IMR-90 (cell line): ENCODE results near the gene NUDT3. TPM values are rescaled to one million over a fixed set of nuclear protein-coding genes. Genes with fewer than 3 reads are reported as not detected.

Source experiments
- ATAC-seq: fragments of 200-7000 bp; cut with Tn5 transposase; 2 replicates; pipeline ENCODE4 v1.9.1; 2020; ENCODE audit warnings: low read depth, mild to moderate bottlenecking, moderate library complexity
- BruUV-seq: library from RNA; stranded (reverse); fragments of 400-500 nt; replicated peaks from 2 replicates; lab custom pipeline; 2021; lab: Mats Ljungman, UMichigan
- CTCF ChIA-PET: fragments of 300-600 bp; formaldehyde crosslinking; extraction: SDS; loops from one replicate; lab custom pipeline; 2021; ENCODE audit warnings: antibody characterized with exemption; lab: Yijun Ruan, JAX
- POLR2A ChIA-PET: fragments of 300-600 bp; sonication (Branson Sonifier 250); formaldehyde crosslinking; loops from one replicate; lab custom pipeline; 2022; ENCODE audit warnings: antibody characterized with exemption; ENCODE audit not compliant: unreplicated experiment; lab: Charles Lee
- DNase-seq: peaks from one replicate; pipeline ENCODE4 v3.0.0; 2013
- H2AFZ ChIP-seq: replicated peaks from 2 replicates; pipeline ENCODE3; 2013; ENCODE audit warnings: low read length, mild to moderate bottlenecking; ENCODE audit not compliant: poor library complexity
- H2AK5ac ChIP-seq: 2 replicates; pipeline ENCODE4 v1.6.1; 2013; ENCODE audit warnings: low read depth, low read length, inconsistent platforms
- H2AK9ac ChIP-seq: replicated peaks from 2 replicates; pipeline ENCODE3; 2013; ENCODE audit warnings: mild to moderate bottlenecking, low read depth, low read length, moderate library complexity; ENCODE audit not compliant: poor library complexity
- H2BK120ac ChIP-seq: 2 replicates; pipeline ENCODE4 v1.6.1; 2013; ENCODE audit warnings: low read depth, low read length, inconsistent platforms
- H2BK15ac ChIP-seq: 3 replicates; pipeline ENCODE4 v1.6.1; 2013; ENCODE audit warnings: low read depth, low read length, inconsistent platforms
- H2BK20ac ChIP-seq: 2 replicates; pipeline ENCODE4 v1.6.1; 2013; ENCODE audit warnings: low read depth, mild to moderate bottlenecking, inconsistent platforms, low read length, moderate library complexity
- H2BK5ac ChIP-seq: 2 replicates; pipeline ENCODE4 v1.6.1; 2013; ENCODE audit warnings: mild to moderate bottlenecking, low read depth, low read length, inconsistent platforms; ENCODE audit not compliant: poor library complexity, severe bottlenecking
- H3K14ac ChIP-seq: replicated peaks from 2 replicates; pipeline ENCODE4 v1.6.1; 2013; ENCODE audit warnings: low read depth, low read length, inconsistent platforms
- H3K18ac ChIP-seq: 2 replicates; pipeline ENCODE4 v1.6.1; 2013; ENCODE audit warnings: low read depth, low read length, control low read depth
- H3K23ac ChIP-seq: 2 replicates; pipeline ENCODE4 v1.6.1; 2013; ENCODE audit warnings: low read depth, low read length, inconsistent platforms
- H3K27ac ChIP-seq: 2 replicates; pipeline ENCODE4 v1.5.1; 2013; ENCODE audit warnings: mild to moderate bottlenecking, control low read depth, low read length; ENCODE audit not compliant: insufficient read depth
- H3K27me3 ChIP-seq: 2 replicates; pipeline ENCODE4 v1.6.1; 2013; ENCODE audit warnings: low read length; ENCODE audit not compliant: control insufficient read depth, insufficient read depth
- H3K36me3 ChIP-seq: 2 replicates; pipeline ENCODE4 v1.6.1; 2013; ENCODE audit warnings: low read length, mixed read lengths; ENCODE audit not compliant: control insufficient read depth, insufficient read depth
- H3K4ac ChIP-seq: 2 replicates; pipeline ENCODE4 v1.6.1; 2013; ENCODE audit warnings: low read depth, low read length, inconsistent platforms
- H3K4me1 ChIP-seq: 2 replicates; pipeline ENCODE4 v1.6.1; 2013; ENCODE audit warnings: low read length, mixed read lengths; ENCODE audit not compliant: control insufficient read depth, insufficient read depth
- H3K4me2 ChIP-seq: 2 replicates; pipeline ENCODE4 v1.6.1; 2013; ENCODE audit warnings: low read depth, mild to moderate bottlenecking, control low read depth, low read length, moderate library complexity
- H3K4me3 ChIP-seq: 2 replicates; pipeline ENCODE4 v1.5.1; 2013; ENCODE audit warnings: low read depth, mild to moderate bottlenecking, control low read depth, low read length, moderate library complexity; ENCODE audit not compliant: insufficient read depth
- H3K56ac ChIP-seq: 2 replicates; pipeline ENCODE4 v1.6.1; 2013; ENCODE audit warnings: low read length, inconsistent platforms; ENCODE audit not compliant: insufficient read depth; ENCODE audit errors: extremely low read depth
- H3K79me1 ChIP-seq, 2 experiments: 2 replicates each; pipeline ENCODE4 v1.6.1; 2013; ENCODE audit warnings: low read length in 2 of 2, inconsistent platforms in 1 of 2, low read depth in 1 of 2
- H3K9ac ChIP-seq: 2 replicates; pipeline ENCODE4 v1.6.1; 2013; ENCODE audit warnings: low read depth, low read length, control low read depth
- H3K9me1 ChIP-seq: 2 replicates; pipeline ENCODE4 v1.6.1; 2013; ENCODE audit warnings: low read length, inconsistent platforms; ENCODE audit not compliant: insufficient read depth
- H3K9me3 ChIP-seq: 2 replicates; pipeline ENCODE4 v1.6.1; 2013; ENCODE audit warnings: low read length; ENCODE audit not compliant: control insufficient read depth, insufficient read depth
- H4K20me1 ChIP-seq: 2 replicates; pipeline ENCODE4 v1.6.1; 2013; ENCODE audit warnings: low read length, inconsistent platforms; ENCODE audit not compliant: insufficient read depth
- H4K5ac ChIP-seq: 2 replicates; pipeline ENCODE4 v1.6.1; 2013; ENCODE audit warnings: mild to moderate bottlenecking, low read depth, low read length, control low read depth
- H4K8ac ChIP-seq, 2 experiments: 2 replicates each; pipeline ENCODE4 v1.6.1; 2013; ENCODE audit warnings: low read depth in 2 of 2, low read length in 2 of 2, control low read depth in 1 of 2, inconsistent platforms in 1 of 2
- H4K91ac ChIP-seq: 2 replicates; pipeline ENCODE4 v1.6.1; 2013; ENCODE audit warnings: low read depth, low read length, inconsistent platforms; ENCODE audit not compliant: insufficient read depth
- BHLHE40 ChIP-seq: fragments of 150-350 bp; IDR thresholded peaks from 2 replicates; pipeline ENCODE4 v1.6.1; 2016; ENCODE audit warnings: mild to moderate bottlenecking, low read depth, low read length
- CEBPB ChIP-seq: IDR thresholded peaks from 2 replicates; pipeline ENCODE4 v1.6.1; 2012; ENCODE audit warnings: low read depth, low read length, improper control_type of control experiment
- CHD1 ChIP-seq: IDR thresholded peaks from 2 replicates; pipeline ENCODE4 v1.6.1; 2012; ENCODE audit warnings: low read depth, low read length, improper control_type of control experiment
- FOS ChIP-seq: fragments of 150-350 bp; IDR thresholded peaks from 2 replicates; pipeline ENCODE4 v1.6.1; 2016; ENCODE audit warnings: low read depth, low read length
- MAFK ChIP-seq: IDR thresholded peaks from 2 replicates; pipeline ENCODE4 v1.6.1; 2012; ENCODE audit warnings: low read depth, low read length, improper control_type of control experiment
- MAZ ChIP-seq: IDR thresholded peaks from 2 replicates; pipeline ENCODE4 v1.6.1; 2012; ENCODE audit warnings: low read depth, mild to moderate bottlenecking, low read length, improper control_type of control experiment, moderate library complexity, borderline replicate concordance
- MXI1 ChIP-seq: IDR thresholded peaks from 2 replicates; pipeline ENCODE4 v1.6.1; 2012; ENCODE audit warnings: low read depth, mild to moderate bottlenecking, low read length, moderate library complexity, borderline replicate concordance
- NFE2L2 ChIP-seq: fragments of 150-350 bp; IDR thresholded peaks from 2 replicates; pipeline ENCODE4 v1.6.1; 2016; ENCODE audit warnings: low read depth, mild to moderate bottlenecking, low read length
- RAD21 ChIP-seq: IDR thresholded peaks from 2 replicates; pipeline ENCODE4 v1.6.1; 2012; ENCODE audit warnings: low read length, improper control_type of control experiment
- RCOR1 ChIP-seq: IDR thresholded peaks from 2 replicates; pipeline ENCODE4 v1.6.1; 2012; ENCODE audit warnings: mild to moderate bottlenecking, low read length, improper control_type of control experiment; ENCODE audit not compliant: insufficient replicate concordance
- RFX5 ChIP-seq: IDR thresholded peaks from 2 replicates; pipeline ENCODE4 v1.8.0; 2012; ENCODE audit warnings: low read depth, mild to moderate bottlenecking, low read length, moderate library complexity
- SMC3 ChIP-seq: fragments of 150-350 bp; IDR thresholded peaks from 2 replicates; pipeline ENCODE4 v1.6.1; 2016; ENCODE audit warnings: low read depth, mild to moderate bottlenecking, antibody characterized with exemption, low read length, moderate library complexity
- WGBS, 2 experiments: methylation state at CpG; one replicate each; pipeline versions ENCODE4 v1.1.5 to v1.1.7; 2013; ENCODE audit warnings: missing lambda C conversion rate in 2 of 2; ENCODE audit not compliant: insufficient read length in 1 of 2; ENCODE audit errors: extremely low coverage in 2 of 2; 5-methylcytosine and 5-hydroxymethylcytosine counted together
- dilution Hi-C: fragments of 300-500 bp; cut with HindIII; formaldehyde crosslinking; loops from one replicate; pipeline ENCODE4 v1.14.3; 2018; ENCODE audit warnings: low sequenced_read_pairs; ENCODE audit not compliant: unreplicated experiment
- in situ Hi-C: fragments of 300-500 bp; cut with MboI; formaldehyde crosslinking; loops from 3 replicates; pipeline ENCODE4 v1.14.3; 2019; ENCODE audit warnings: low sequenced_read_pairs, inconsistent platforms, mixed read lengths
- intact Hi-C: fragments of 100-400 bp; cut with micrococcal nuclease; formaldehyde crosslinking; loops from 2 replicates; pipeline ENCODE4 v1.10.0; 2022
- polyA plus RNA-seq, 3 experiments: library from polyadenylated mRNA; depleted of rRNA; stranded (reverse); fragments of >200 nt; gene quantifications; 2 replicates each; pipeline ENCODE4 v1.2.3, GENCODE V29; 2012; ENCODE audit warnings: low replicate concordance in 1 of 3
- total RNA-seq: library from RNA; depleted of rRNA; stranded (reverse); fragments of >200 nt; gene quantifications from 2 replicates; pipeline ENCODE4 v1.2.3, GENCODE V29; 2012
- TF ChIP-seq, protein P1 (sequence below): conservative IDR thresholded peaks from 2 replicates; pipeline ENCODE4 v1.5.1; 2012; ENCODE audit warnings: mild to moderate bottlenecking, low read depth, low read length, improper control_type of control experiment
- TF ChIP-seq, protein P2 (sequence below): fragments of 150-350 bp; IDR thresholded peaks from 2 replicates; pipeline ENCODE4 v1.6.1; 2016; ENCODE audit warnings: low read depth, mild to moderate bottlenecking, low read length, moderate library complexity, borderline replicate concordance
- TF ChIP-seq, protein P3 (sequence below): fragments of 150-350 bp; IDR thresholded peaks from 2 replicates; pipeline ENCODE4 v1.6.1; 2017; ENCODE audit warnings: mild to moderate bottlenecking, antibody characterized with exemption, low read length, low read depth

Gene NUDT3
- total and polyA plus RNA-seq, 2 of the 4 experiments (the other 2 are of a cell fraction) = 10.1 to 17.2 TPM

DNA sequence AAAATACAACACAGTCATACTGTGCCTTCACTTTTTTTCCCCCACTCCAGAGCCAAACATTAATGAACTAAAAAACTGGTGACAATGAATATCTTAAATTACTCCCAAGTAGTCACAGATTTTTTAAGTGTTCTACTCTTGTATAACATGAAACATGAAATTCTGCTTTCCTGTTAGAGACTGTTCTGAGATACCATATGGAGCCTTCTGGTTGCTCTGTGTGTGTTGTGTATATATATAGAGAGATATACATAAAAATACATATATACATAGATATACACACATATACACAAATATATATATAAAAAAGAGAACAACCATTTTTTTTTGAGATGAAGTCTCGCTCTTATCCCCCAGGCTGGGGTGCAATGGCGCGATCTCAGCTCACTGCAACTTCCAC lies 63.5 kb downstream of the NUDT3 start:
- no peaks in the 10 kb centered on the region for H3K9me3 ChIP-seq
- no peak overlapping the region for H2BK15ac ChIP-seq
- no peak overlapping the region for H3K4ac ChIP-seq
- H3K79me1 ChIP-seq = peaks cover 15 to 59% of the 10 kb centered on the region in 2 experiments
- ChIA-PET CTCF (no interaction called here), POLR2A (no interaction called here)
- H2AK9ac ChIP-seq = no peak overlapping the region
- in situ Hi-C loops = no loop called here
- no peak overlapping the region for H3K14ac ChIP-seq
- no peak overlapping the region for H3K4me3 ChIP-seq
- peaks cover 5% of the 10 kb centered on the region; the same call in 1 of the 2 replicates for H3K9me1 ChIP-seq
- peaks cover 1% of the 10 kb centered on the region; the same call in 1 of the 2 replicates for H3K4me1 ChIP-seq
- no peak overlapping the region for H3K4me2 ChIP-seq
- H4K91ac ChIP-seq = no peak overlapping the region
- no peak overlapping the region for H3K23ac ChIP-seq
- no peaks in the 10 kb centered on the region for H3K27me3 ChIP-seq
- H4K8ac ChIP-seq = no peak overlapping the region
- peaks cover 16% of the 10 kb centered on the region for H4K20me1 ChIP-seq
- H4K5ac ChIP-seq = no peak overlapping the region
- BruUV-seq = no TSS peak
- intact Hi-C loops = no loop called here
- dilution Hi-C loops = no loop called here
- no peak overlapping the region for H3K18ac ChIP-seq
- H2BK120ac ChIP-seq = no peak overlapping the region
- no peak overlapping the region for H3K56ac ChIP-seq
- WGBS, 2 experiments = no CpG with 5 or more reads among the region's 3 CpGs
- H2BK5ac ChIP-seq = no peak overlapping the region
- DNase-seq (no peak), ATAC-seq (no peak)
- peaks cover 5% of the 10 kb centered on the region; the same call in 1 of the 2 replicates for H3K36me3 ChIP-seq
- no peak overlapping the region for H2AFZ ChIP-seq
- H2AK5ac ChIP-seq = no peak overlapping the region
- no peak overlapping the region for H3K9ac ChIP-seq
- no peak overlapping the region for H2BK20ac ChIP-seq
- TF ChIP-seq BHLHE40 (no peak), CEBPB (no peak), RAD21 (no peak), SMC3 (no peak), RCOR1 (no peak), MAZ (no peak), MAFK (no peak), CHD1 (no peak), NFE2L2 (no peak), MXI1 (no peak), RFX5 (no peak), FOS (no peak)
- TF ChIP-seq, protein P1, sequence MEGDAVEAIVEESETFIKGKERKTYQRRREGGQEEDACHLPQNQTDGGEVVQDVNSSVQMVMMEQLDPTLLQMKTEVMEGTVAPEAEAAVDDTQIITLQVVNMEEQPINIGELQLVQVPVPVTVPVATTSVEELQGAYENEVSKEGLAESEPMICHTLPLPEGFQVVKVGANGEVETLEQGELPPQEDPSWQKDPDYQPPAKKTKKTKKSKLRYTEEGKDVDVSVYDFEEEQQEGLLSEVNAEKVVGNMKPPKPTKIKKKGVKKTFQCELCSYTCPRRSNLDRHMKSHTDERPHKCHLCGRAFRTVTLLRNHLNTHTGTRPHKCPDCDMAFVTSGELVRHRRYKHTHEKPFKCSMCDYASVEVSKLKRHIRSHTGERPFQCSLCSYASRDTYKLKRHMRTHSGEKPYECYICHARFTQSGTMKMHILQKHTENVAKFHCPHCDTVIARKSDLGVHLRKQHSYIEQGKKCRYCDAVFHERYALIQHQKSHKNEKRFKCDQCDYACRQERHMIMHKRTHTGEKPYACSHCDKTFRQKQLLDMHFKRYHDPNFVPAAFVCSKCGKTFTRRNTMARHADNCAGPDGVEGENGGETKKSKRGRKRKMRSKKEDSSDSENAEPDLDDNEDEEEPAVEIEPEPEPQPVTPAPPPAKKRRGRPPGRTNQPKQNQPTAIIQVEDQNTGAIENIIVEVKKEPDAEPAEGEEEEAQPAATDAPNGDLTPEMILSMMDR = no peak
- TF ChIP-seq, protein P2, sequence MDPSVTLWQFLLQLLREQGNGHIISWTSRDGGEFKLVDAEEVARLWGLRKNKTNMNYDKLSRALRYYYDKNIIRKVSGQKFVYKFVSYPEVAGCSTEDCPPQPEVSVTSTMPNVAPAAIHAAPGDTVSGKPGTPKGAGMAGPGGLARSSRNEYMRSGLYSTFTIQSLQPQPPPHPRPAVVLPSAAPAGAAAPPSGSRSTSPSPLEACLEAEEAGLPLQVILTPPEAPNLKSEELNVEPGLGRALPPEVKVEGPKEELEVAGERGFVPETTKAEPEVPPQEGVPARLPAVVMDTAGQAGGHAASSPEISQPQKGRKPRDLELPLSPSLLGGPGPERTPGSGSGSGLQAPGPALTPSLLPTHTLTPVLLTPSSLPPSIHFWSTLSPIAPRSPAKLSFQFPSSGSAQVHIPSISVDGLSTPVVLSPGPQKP = no peak
- TF ChIP-seq, protein P3, sequence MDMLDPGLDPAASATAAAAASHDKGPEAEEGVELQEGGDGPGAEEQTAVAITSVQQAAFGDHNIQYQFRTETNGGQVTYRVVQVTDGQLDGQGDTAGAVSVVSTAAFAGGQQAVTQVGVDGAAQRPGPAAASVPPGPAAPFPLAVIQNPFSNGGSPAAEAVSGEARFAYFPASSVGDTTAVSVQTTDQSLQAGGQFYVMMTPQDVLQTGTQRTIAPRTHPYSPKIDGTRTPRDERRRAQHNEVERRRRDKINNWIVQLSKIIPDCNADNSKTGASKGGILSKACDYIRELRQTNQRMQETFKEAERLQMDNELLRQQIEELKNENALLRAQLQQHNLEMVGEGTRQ = no peak
- H3K27ac ChIP-seq = no peak overlapping the region
